Head of caudate nucleus (tissue), 42 donors: ENCODE results near the gene GUCY1B1.

ENCODE experiments used
- DNase-seq, 42 donors: peaks; one replicate each; pipeline versions ENCODE4 v3.0.0 to v3.0.0-alpha.2; 2020 to 2021; ENCODE audit warnings: mixed read lengths in 7 of 42
- intact Hi-C: fragments of 100-400 bp; cut with DNase I; formaldehyde crosslinking; loops from one replicate; pipeline ENCODE4 v1.15.0; 2022

The GUCY1B1 gene

GRCh38 chr4:155759372-155760252 is 791 bp downstream of the GUCY1B1 start:
- intact Hi-C loops, result no loop called here
- DNase-seq, result peak; percentile 8 to 88 (median 71)

GRCh38 chr4:155761047-155761446 is 2.2 kb downstream of the GUCY1B1 start:
- intact Hi-C loops, result no loop called here

GRCh38 chr4:155761916-155762315 is 3.1 kb downstream of the GUCY1B1 start:
- DNase-seq, result no peak

More at GRCh38 chr4:155761047-155761446, 2.2 kb downstream of the GUCY1B1 start:
- no peak for DNase-seq

GRCh38 chr4:155762334-155762733 is 3.5 kb downstream of the GUCY1B1 start:
- no peak for DNase-seq

More at GRCh38 chr4:155761916-155762315, 3.1 kb downstream of the GUCY1B1 start:
- intact Hi-C loops, result no loop called here

DNA sequence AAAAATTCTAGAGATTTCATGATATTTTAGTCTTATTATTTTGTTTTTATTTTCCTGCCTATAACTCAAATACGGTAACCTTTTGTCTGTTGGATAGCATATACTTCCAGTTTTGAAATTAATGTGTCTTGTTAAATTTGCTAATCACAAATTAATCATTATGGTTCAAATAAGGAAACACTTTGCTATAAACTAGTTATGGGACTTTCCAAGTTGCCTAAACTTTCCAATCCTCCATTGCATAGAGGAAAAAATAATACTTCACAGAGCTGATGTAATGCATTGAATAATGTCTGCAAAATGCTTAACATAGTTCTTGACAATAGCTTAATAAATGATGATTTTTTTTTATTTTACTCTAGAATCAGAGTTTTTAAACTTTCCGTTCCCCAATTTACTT is 4.7 kb downstream of the GUCY1B1 start:
- DNase-seq, result no peak
- intact Hi-C loops, result no loop called here

More at GRCh38 chr4:155762334-155762733, 3.5 kb downstream of the GUCY1B1 start:
- intact Hi-C loops, result no loop called here

- DNase-seq, result no peak
- intact Hi-C loops, result no loop called here
These were observed 6.3 kb downstream of the GUCY1B1 start for GRCh38 chr4:155765149-155765548.

- intact Hi-C loops, result no loop called here
- DNase-seq, result no peak
These were observed 7.8 kb downstream of the GUCY1B1 start for GRCh38 chr4:155766622-155767021.

GRCh38 chr4:155768370-155768769 is 9.5 kb downstream of the GUCY1B1 start:
- DNase-seq, result no peak
- intact Hi-C loops, result no loop called here

- intact Hi-C loops, result no loop called here
- no peak for DNase-seq
These were observed 10.3 kb downstream of the GUCY1B1 start for GRCh38 chr4:155769090-155769489.

DNA sequence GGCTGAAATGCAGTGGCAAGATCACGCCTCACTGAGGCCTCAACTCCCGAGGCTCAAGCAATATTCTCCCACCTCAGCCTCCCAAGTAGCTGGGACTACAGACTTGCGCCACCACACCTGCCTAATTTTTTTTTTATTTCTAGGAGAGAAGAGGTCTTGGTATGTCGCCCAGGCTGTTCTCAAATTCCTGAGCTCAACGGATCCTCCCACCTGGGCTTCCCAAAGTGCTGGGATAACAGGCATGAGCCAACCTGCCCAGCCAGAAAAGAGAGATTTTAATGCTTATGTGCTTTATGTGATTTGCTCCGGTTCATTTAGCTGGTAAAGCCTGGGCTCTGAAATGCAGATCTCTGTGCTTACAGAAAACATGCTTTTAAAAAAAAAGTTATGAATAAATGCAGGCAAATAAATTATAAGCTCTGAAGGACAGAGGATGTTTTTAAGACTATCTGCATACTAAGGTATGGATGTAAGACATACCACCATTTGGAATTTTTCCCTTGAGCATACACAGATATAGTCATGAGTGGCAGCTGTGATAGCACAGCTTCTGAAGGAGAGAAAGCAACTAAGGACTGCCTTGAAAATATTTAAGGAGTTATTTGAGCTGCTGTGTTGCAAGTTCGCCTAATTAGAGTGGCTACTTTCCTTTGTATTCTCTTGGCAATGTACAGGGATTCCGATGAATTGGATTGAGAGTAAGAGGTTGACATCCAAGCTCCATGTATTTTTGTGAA is 13.8 kb downstream of the GUCY1B1 start:
- intact Hi-C loops, result no loop called here
- no peak for DNase-seq

GRCh38 chr4:155773196-155773800 is 14.5 kb downstream of the GUCY1B1 start:
- no peak for DNase-seq
- intact Hi-C loops, result no loop called here

- intact Hi-C loops, result no loop called here
- DNase-seq, result no peak
These were observed 15.2 kb downstream of the GUCY1B1 start for GRCh38 chr4:155774033-155774432.

DNA sequence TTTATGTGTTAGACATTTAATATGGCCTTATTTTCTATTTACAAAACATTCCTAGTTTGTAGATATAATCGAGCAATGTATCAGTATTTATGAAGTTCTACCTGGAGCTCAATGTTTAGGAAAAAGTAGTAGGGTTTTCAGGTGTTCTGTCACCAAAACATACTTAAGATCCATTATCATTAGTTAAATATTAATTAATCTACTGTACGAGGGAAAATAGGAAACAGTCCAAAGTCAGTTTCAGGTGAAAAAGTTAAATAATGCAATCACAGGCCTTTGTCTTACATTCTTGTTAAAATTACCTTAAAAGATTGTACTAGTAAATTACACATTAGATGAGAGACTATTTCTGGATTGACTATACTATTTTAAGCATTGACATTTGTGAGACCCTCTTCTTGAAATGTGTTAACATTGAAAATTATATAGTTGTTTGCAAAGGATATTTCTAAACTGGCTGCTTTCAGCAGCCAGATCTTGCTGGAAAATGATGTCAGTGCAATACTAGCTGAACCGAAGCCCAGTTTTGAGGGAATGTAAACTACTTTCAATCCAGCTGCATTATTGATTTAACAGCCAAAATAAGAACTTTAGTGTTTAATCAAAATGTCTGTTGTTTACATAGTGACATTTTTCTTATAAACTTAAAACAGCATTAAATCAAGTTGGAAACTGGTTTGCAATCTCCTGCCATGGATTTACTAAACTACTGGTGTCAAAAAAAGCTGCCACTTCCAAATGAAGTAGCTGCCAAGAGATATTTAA is 19.3 kb downstream of the GUCY1B1 start:
- DNase-seq, result no peak
- intact Hi-C loops, result no loop called here

DNA sequence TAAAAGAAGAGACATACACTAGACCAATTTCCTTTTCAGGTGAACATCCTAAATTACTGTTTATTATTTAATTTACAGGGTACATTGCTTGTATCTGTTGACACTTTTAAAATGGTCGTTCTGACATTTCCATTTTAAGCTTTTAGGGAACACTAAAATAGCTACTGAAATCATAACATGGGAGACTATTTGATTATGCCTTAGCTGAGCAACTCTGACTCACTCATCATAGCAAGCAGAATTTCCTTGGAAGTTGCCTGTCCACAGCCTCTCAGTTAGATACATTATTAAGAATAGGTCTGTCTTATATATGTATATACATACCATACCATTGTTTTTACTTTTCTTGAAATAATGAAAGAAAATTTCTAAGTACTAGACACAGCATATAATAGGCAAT is 22.0 kb downstream of the GUCY1B1 start:
- peak in 1 of 42 donors; percentile 41 for DNase-seq
- intact Hi-C loops, result no loop called here

DNA sequence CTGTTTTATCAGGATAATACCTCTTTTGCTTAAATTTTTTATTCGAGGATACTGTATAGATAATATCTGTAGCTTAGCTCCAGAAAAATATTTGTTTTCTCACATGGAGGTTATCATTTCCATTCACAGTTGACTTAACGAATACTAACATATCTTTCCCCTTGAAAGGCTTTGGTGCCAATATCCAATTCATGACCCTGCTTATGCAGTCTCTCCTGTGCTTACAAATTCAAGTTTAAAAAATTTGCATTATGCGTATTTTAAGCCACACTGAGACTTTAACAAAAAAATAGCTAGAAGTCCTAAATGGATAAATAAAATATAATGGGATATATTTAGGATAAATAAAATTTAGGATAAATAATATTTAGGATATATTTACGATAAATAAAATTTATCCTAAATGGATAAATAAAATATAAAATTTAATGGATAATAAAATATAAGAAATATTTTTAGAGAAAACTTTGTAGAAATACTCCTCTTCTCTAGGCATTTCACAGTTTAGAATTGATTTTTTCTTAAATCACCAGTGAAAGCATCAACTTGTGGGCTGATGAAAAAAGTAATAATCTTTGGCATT is 22.5 kb downstream of the GUCY1B1 start:
- DNase-seq, result no peak

DNA sequence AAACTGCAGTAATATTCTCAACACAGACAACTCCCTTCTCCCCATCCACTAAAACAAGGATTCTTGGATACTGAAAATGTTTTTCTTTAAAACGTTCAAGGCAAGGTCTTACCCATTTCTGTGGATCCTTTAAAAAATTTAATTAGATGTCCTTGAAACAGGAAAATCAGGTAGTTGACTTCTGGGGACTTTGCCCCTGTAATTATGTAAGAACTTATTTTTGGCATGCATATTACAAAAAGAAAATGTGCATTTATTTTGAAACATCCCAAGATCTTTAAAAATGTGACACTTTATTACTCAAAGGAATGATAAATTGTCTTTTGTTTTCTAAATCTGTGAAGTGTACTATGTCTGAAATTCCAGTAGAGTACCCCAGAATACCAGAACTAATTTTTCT is 25.8 kb downstream of the GUCY1B1 start:
- intact Hi-C loops, result loop anchor here (5.0 kb wide), 1 partner anchor 342 kb away; no protein-coding TSS in a partner anchor
- DNase-seq, result no peak

More for the DNA sequence above, 22.5 kb downstream of the GUCY1B1 start:
- intact Hi-C loops, result no loop called here

DNA sequence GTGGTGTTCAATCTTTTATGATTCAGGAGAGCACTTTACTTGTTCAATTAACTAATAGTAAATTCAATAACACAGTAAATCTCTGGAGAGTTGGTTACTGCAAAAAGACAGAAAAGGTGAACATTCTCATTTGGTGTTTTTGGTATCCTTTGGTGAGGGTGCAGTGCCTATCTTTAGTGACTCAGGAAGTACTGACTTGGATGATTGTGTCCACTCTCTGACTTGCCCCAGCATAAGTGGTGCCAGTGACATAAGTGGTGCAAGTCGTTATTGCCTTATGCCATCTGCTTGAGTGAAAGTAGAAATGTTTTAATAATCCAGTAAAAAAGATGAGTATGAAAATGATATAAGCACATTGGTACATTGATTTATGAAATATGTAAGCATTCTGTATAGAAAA is 27.0 kb downstream of the GUCY1B1 start:
- DNase-seq, result no peak
- intact Hi-C loops, result loop anchor here (5.0 kb wide), 1 partner anchor 344 kb away; no protein-coding TSS in a partner anchor

- intact Hi-C loops, result loop anchor here (5.0 kb wide), 1 partner anchor 345 kb away; no protein-coding TSS in a partner anchor
- peak in 3 of 42 donors; percentile 13 to 63 (median 59) for DNase-seq
These were observed 28.4 kb downstream of the GUCY1B1 start for GRCh38 chr4:155787113-155787710.
